Cardiac muscle cell (in vitro differentiated cells and primary cell): Measurements from ENCODE around the gene DICER1. TPM values are rescaled to one million over a fixed set of nuclear protein-coding genes. Genes with fewer than 3 reads are reported as not detected.

Source experiments
- DNase-seq, 2 donors: peaks; one replicate each; pipeline versions ENCODE4 v3.0.0 to v3.0.0-alpha.2; 2010 to 2017; ENCODE audit warnings: low read depth in 1 of 2, low spot score in 1 of 2
- H3K27ac ChIP-seq: fragments of 200-600 bp; sonication (generic); 2 replicates; pipeline ENCODE4 v1.5.1; 2016
- H3K27me3 ChIP-seq: fragments of 200-600 bp; sonication (generic); 2 replicates; pipeline ENCODE4 v1.6.0; 2016; ENCODE audit warnings: control low read depth
- H3K36me3 ChIP-seq: fragments of 200-600 bp; sonication (generic); 2 replicates; pipeline ENCODE4 v1.5.1; 2016; ENCODE audit warnings: control low read depth
- H3K4me1 ChIP-seq: fragments of 200-600 bp; sonication (generic); 2 replicates; pipeline ENCODE4 v1.8.1; 2017; ENCODE audit warnings: low read depth, mild to moderate bottlenecking, mixed run types
- H3K4me3 ChIP-seq: fragments of 200-600 bp; sonication (generic); 2 replicates; pipeline ENCODE4 v1.5.1; 2016; ENCODE audit warnings: mild to moderate bottlenecking
- H3K9me3 ChIP-seq: fragments of 200-600 bp; sonication (generic); 2 replicates; pipeline ENCODE4 v1.5.1; 2017; ENCODE audit warnings: low read depth, mild to moderate bottlenecking, control low read depth
- polyA plus RNA-seq: library from polyadenylated mRNA; unstranded; fragments of >200 nt; fragmentation: Nextera tagmentation; extraction: Ambion mirVana; gene quantifications from 2 replicates; pipeline ENCODE4 v1.2.1, GENCODE V29; 2016
- total RNA-seq: library from RNA; depleted of rRNA; stranded (reverse); fragments of >200 nt; gene quantifications from 2 replicates; pipeline ENCODE4 v1.2.3, GENCODE V29; 2016
- TF ChIP-seq, protein P1 (sequence below): IDR thresholded peaks from 2 replicates; pipeline ENCODE4 v1.5.1; 2012; ENCODE audit warnings: low read depth, mild to moderate bottlenecking, low read length

The DICER1 gene
- total and polyA plus RNA-seq, 2 experiments from 2014 or later: 14.6 to 69.8 TPM

DNA sequence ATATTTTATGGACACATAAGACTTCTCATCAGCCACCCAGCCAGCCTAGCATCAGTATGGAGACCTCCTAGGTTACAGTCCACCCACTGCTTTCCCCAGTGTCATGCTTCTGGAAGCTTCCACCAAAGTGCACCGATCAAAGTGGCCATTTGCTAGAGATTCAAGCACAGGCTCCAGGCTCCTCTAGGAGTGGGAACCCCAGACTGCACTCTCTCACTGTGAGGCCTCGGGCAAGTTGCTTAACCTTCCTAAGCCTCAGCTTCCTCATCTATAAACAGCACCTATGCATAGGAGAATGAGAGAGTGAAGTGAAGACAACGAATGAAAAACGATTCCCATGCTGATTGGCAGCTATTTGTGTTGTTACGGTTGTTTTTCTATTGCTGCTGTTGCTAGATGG, 94.4 kb downstream of the DICER1 start:
- Histone ChIP-seq H3K9me3 (no peaks in the 10 kb centered on the region), H3K4me3 (no peak overlapping the region), H3K27me3 (peaks cover 4% of the 10 kb centered on the region), H3K4me1 (no peaks in the 10 kb centered on the region), H3K27ac (no peak overlapping the region), H3K36me3 (no peaks in the 10 kb centered on the region)
- no peak for DNase-seq
- TF ChIP-seq, protein P1, sequence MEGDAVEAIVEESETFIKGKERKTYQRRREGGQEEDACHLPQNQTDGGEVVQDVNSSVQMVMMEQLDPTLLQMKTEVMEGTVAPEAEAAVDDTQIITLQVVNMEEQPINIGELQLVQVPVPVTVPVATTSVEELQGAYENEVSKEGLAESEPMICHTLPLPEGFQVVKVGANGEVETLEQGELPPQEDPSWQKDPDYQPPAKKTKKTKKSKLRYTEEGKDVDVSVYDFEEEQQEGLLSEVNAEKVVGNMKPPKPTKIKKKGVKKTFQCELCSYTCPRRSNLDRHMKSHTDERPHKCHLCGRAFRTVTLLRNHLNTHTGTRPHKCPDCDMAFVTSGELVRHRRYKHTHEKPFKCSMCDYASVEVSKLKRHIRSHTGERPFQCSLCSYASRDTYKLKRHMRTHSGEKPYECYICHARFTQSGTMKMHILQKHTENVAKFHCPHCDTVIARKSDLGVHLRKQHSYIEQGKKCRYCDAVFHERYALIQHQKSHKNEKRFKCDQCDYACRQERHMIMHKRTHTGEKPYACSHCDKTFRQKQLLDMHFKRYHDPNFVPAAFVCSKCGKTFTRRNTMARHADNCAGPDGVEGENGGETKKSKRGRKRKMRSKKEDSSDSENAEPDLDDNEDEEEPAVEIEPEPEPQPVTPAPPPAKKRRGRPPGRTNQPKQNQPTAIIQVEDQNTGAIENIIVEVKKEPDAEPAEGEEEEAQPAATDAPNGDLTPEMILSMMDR: no peak

GRCh38 chr14:95062220-95062619, 95.1 kb downstream of the DICER1 start:
- Histone ChIP-seq H3K36me3 (no peaks in the 10 kb centered on the region), H3K27me3 (no peaks in the 10 kb centered on the region), H3K9me3 (no peaks in the 10 kb centered on the region), H3K27ac (no peak overlapping the region), H3K4me3 (no peak overlapping the region), H3K4me1 (no peaks in the 10 kb centered on the region)
- no peak for DNase-seq
- TF ChIP-seq, protein P1: no peak

DNA sequence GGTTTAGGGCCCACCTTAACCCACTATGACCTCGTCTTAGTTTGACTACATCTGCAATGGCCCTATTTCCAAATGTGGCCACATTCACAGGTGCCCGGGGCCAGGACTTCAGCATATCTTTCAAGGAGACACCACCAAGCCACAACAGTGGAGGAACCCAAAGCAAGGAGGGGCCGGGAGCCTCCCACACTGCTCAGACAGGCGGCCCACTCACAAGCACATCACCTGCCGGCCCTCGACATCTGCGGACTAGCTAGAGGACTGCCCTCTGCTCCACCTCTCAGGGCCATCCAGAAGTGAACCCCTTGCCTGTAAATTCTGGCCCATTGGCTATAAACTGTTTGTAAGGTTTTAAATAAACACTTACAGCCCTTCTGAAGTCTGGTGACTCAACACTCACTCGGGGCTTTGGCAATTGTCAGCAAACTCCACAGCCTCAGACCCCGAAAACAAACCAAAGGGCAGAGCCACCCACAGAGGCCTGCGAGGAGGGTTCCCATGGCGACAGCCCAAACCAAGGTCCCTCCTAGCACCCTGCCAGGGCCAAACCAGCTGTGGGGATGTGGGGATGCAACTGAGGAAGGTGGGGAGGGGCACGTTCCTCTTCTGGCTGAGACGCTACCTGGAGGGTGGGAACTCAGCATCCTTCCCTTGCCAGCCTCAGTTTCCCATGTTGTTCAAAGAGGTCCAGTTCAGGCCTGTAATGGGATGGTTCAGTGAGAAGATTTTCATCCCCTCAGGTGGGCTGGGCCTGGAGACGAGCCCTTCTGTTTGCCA, 95.8 kb downstream of the DICER1 start:
- Histone ChIP-seq H3K27ac (no peak overlapping the region), H3K36me3 (no peaks in the 10 kb centered on the region), H3K9me3 (no peaks in the 10 kb centered on the region), H3K27me3 (no peaks in the 10 kb centered on the region), H3K4me1 (no peaks in the 10 kb centered on the region), H3K4me3 (no peak overlapping the region)
- no peak for DNase-seq
- TF ChIP-seq, protein P1: no peak

DNA sequence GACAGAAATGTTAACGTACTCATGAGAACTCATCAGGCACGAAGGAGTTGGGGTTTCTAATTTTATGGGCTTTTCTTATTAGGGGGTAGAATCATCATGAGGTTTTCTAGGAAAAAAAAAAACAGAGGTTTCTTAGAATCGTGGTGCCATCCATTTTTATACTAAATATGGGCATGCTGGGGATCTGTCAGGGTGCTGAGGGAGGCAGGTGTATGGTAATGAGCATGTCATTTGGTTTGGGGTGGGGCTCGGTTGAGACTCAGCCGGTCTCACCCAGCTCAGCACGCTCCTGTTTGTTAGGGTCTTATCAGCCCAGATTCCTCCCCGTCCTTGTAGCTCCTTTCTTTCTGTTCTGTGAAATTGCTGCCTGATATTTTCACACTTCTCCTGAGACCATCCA, 98.2 kb downstream of the DICER1 start:
- Histone ChIP-seq H3K4me1 (no peaks in the 10 kb centered on the region), H3K27me3 (no peaks in the 10 kb centered on the region), H3K36me3 (no peaks in the 10 kb centered on the region), H3K9me3 (no peaks in the 10 kb centered on the region), H3K4me3 (no peak overlapping the region), H3K27ac (no peak overlapping the region)
- TF ChIP-seq, protein P1: no peak
- no peak for DNase-seq

- TF ChIP-seq, protein P1: no peak
- H3K36me3 ChIP-seq: no peaks in the 10 kb centered on the region
- DNase-seq: no peak
- H3K9me3 ChIP-seq: no peaks in the 10 kb centered on the region
- H3K4me1 ChIP-seq: no peaks in the 10 kb centered on the region
- H3K4me3 ChIP-seq: no peak overlapping the region
- no peaks in the 10 kb centered on the region for H3K27me3 ChIP-seq
- H3K27ac ChIP-seq: no peak overlapping the region
These were observed 98.8 kb downstream of the DICER1 start for GRCh38 chr14:95058491-95058890.
